GM12878 (cell line): ENCODE data around the gene LRIT1.

Experiments used
- CBFB ChIP-seq: IDR thresholded peaks from 2 replicates; pipeline ENCODE4 v1.6.1; 2016; ENCODE audit warnings: antibody characterized with exemption, low read depth
- CTCF ChIP-seq, 3 experiments: IDR thresholded peaks in 2 of 3; conservative IDR thresholded peaks in 1 of 3; 2 replicates each; pipeline ENCODE4 v1.5.1; 2011; ENCODE audit warnings: low read depth in 3 of 3, low read length in 3 of 3, mild to moderate bottlenecking in 3 of 3, control low read depth in 2 of 3, moderate library complexity in 2 of 3, inconsistent platforms in 1 of 3, mixed read lengths in 1 of 3; ENCODE audit not compliant: control insufficient read depth in 2 of 3, insufficient read depth in 1 of 3; ENCODE audit errors: extremely low read depth in 1 of 3
- MYC ChIP-seq: IDR thresholded peaks from 2 replicates; pipeline ENCODE4 v1.6.1; 2011; ENCODE audit warnings: mild to moderate bottlenecking, low read length, moderate library complexity, inconsistent platforms; ENCODE audit not compliant: insufficient read depth, insufficient replicate concordance, insufficient read length, severe bottlenecking
- NR2C1 ChIP-seq: fragments of 450-650 bp; IDR thresholded peaks from 2 replicates; pipeline ENCODE4 v1.6.1; 2017; ENCODE audit warnings: antibody characterized with exemption, mild to moderate bottlenecking, moderate library complexity
- PRDM15 ChIP-seq: fragments of 450-650 bp; formaldehyde crosslinking; IDR thresholded peaks from 2 replicates; pipeline ENCODE4 v1.4.0; 2020; ENCODE audit warnings: mild to moderate bottlenecking, moderate library complexity
- RAD21 ChIP-seq: IDR thresholded peaks from 2 replicates; pipeline ENCODE4 v1.6.1; 2011; ENCODE audit warnings: mild to moderate bottlenecking, low read depth, low read length, moderate library complexity; ENCODE audit not compliant: insufficient read depth
- SIX5 ChIP-seq: IDR thresholded peaks from 2 replicates; pipeline ENCODE4 v1.6.1; 2011; ENCODE audit warnings: mild to moderate bottlenecking, low read depth, low read length, moderate library complexity; ENCODE audit not compliant: severe bottlenecking
- ZNF274 ChIP-seq: IDR thresholded peaks from one replicate; pipeline ENCODE4 v1.8.0; 2011; ENCODE audit not compliant: insufficient read length, insufficient read depth

- TF ChIP-seq RAD21 (no peak), ZNF274 (no peak), MYC (no peak), PRDM15 (no peak), CTCF (IDR thresholded peaks at IDR 0.05 in 2 of 3, conservative IDR thresholded peaks at IDR 0.05 in 1 of 3; ENCODE audit: control insufficient read depth in 2 of 3, extremely low read depth in 1 of 3, insufficient read depth in 1 of 3, low read depth in 3 of 3, low read length in 3 of 3) (no peak), SIX5 (no peak), CBFB (no peak), NR2C1 (no peak)
Observed at GRCh38 chr10:84290235-84290634, 48.9 kb upstream of the LRIT1 start.
